ENCODE data around the gene SSR3.

DNA sequence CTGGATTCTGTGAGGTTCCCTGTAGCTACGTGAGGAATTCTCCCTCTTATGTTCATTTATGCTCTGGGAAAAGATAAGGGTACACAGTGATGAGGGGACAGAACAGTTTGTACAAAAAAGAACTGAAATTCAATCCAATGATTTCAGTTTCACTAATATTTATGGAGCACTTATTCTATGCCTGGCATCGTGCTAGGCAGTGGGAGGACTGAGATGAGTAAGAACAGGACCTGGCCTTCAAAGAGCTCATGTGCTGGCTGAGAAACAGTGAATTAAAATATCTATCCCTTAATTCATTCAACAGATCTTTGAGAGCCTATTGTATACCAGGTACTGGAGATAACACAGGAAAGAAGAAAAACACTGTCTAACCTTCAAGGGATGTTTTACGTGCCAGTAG lies 22.2 kb downstream of the SSR3 start:
- no peak for TF ChIP-seq EZH2phosphoT487 (IDR thresholded peaks at IDR 0.05; ENCODE audit: borderline replicate concordance, low read depth, low read length)
- TF ChIP-seq, protein P1, sequence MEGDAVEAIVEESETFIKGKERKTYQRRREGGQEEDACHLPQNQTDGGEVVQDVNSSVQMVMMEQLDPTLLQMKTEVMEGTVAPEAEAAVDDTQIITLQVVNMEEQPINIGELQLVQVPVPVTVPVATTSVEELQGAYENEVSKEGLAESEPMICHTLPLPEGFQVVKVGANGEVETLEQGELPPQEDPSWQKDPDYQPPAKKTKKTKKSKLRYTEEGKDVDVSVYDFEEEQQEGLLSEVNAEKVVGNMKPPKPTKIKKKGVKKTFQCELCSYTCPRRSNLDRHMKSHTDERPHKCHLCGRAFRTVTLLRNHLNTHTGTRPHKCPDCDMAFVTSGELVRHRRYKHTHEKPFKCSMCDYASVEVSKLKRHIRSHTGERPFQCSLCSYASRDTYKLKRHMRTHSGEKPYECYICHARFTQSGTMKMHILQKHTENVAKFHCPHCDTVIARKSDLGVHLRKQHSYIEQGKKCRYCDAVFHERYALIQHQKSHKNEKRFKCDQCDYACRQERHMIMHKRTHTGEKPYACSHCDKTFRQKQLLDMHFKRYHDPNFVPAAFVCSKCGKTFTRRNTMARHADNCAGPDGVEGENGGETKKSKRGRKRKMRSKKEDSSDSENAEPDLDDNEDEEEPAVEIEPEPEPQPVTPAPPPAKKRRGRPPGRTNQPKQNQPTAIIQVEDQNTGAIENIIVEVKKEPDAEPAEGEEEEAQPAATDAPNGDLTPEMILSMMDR (conservative IDR thresholded peaks at IDR 0.05; ENCODE audit: low read length): no peak

Measured in OCI-LY7 (cell line).